Glutamatergic neuron (in vitro differentiated cells): ENCODE data around the gene BSND. TPM values are rescaled to one million over a fixed set of nuclear protein-coding genes. Genes with fewer than 3 reads are reported as not detected.

Source experiments
- DNase-seq: peaks from one replicate; pipeline ENCODE4 v3.0.0; 2022
- H3K27ac Mint-ChIP-seq: one replicate; pipeline ENCODE4 v1.8.0; 2020; ENCODE audit warnings: mild to moderate bottlenecking, mixed read lengths, inconsistent platforms; ENCODE audit not compliant: unreplicated experiment
- H3K27me3 Mint-ChIP-seq: one replicate; pipeline ENCODE4 v1.8.0; 2020; ENCODE audit warnings: mild to moderate bottlenecking, moderate library complexity, mixed read lengths, inconsistent platforms; ENCODE audit not compliant: unreplicated experiment
- H3K36me3 Mint-ChIP-seq: one replicate; pipeline ENCODE4 v1.8.0; 2020; ENCODE audit warnings: mild to moderate bottlenecking, mixed read lengths, inconsistent platforms; ENCODE audit not compliant: unreplicated experiment
- H3K4me1 Mint-ChIP-seq: one replicate; pipeline ENCODE4 v1.8.0; 2020; ENCODE audit warnings: mild to moderate bottlenecking, low read depth, mixed read lengths, inconsistent platforms; ENCODE audit not compliant: unreplicated experiment
- H3K4me3 Mint-ChIP-seq: one replicate; pipeline ENCODE4 v1.8.0; 2020; ENCODE audit warnings: mild to moderate bottlenecking, mixed read lengths, inconsistent platforms; ENCODE audit not compliant: unreplicated experiment
- H3K9me3 Mint-ChIP-seq: one replicate; pipeline ENCODE4 v1.8.0; 2020; ENCODE audit warnings: mild to moderate bottlenecking, moderate library complexity, mixed read lengths, inconsistent platforms; ENCODE audit not compliant: unreplicated experiment
- CTCF ChIP-seq: fragments of 200-600 bp; sonication (generic); IDR thresholded peaks from one replicate; pipeline ENCODE4 v1.5.0; 2021; ENCODE audit not compliant: partially characterized antibody, unreplicated experiment
- total RNA-seq: library from RNA; stranded (reverse); fragmentation: NEBNext Ultra II Directional; extraction: Animal tissue kit (Norgen Biotek cat#: 25700); gene quantifications from one replicate; pipeline ENCODE4 v1.2.1, GENCODE V29; 2021; ENCODE audit not compliant: unreplicated experiment

Gene BSND
- total RNA-seq, 1 donor from 2014 or later = not detected

- no peak overlapping the region for H3K27ac Mint-ChIP-seq
- no peaks in the 10 kb centered on the region for H3K4me1 Mint-ChIP-seq
- H3K4me3 Mint-ChIP-seq = no peak overlapping the region
- no peaks in the 10 kb centered on the region for H3K27me3 Mint-ChIP-seq
- no peak for DNase-seq
- TF ChIP-seq CTCF = no peak
- no peaks in the 10 kb centered on the region for H3K36me3 Mint-ChIP-seq
- no peaks in the 10 kb centered on the region for H3K9me3 Mint-ChIP-seq
Observed at GRCh38 chr1:55006931-55007330, 8.2 kb downstream of the BSND start.

DNA sequence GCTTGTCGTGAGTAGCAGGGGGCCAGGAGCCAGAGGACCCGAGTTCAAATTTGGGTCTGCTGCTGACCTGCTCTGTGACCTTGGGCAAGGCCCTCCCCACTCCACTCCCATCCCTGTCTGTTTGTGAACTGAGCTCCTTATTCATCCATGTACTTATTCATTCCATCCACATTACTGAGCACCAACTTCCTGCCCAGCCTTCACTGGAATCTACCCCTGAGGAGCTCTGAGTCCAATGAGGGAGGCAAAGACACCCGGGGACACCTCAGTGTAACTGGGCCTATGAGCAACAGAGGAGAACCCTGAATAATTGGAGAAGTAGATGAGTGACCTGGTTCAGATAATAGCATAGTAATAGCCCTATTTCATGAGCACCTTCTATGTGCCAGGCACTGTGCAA, 8.9 kb downstream of the BSND start:
- Mint-ChIP-seq H3K27me3 (no peaks in the 10 kb centered on the region), H3K36me3 (no peaks in the 10 kb centered on the region), H3K27ac (no peak overlapping the region), H3K4me1 (no peaks in the 10 kb centered on the region), H3K4me3 (no peak overlapping the region), H3K9me3 (no peaks in the 10 kb centered on the region)
- DNase-seq = no peak
- TF ChIP-seq CTCF = no peak

GRCh38 chr1:55010194-55010886, 11.6 kb downstream of the BSND start:
- Mint-ChIP-seq H3K4me1 (no peaks in the 10 kb centered on the region), H3K4me3 (no peak overlapping the region), H3K36me3 (no peaks in the 10 kb centered on the region), H3K27ac (no peak overlapping the region), H3K9me3 (no peaks in the 10 kb centered on the region), H3K27me3 (peaks cover 2% of the 10 kb centered on the region)
- TF ChIP-seq CTCF = no peak
- peak; percentile 3 for DNase-seq

- Mint-ChIP-seq H3K4me3 (no peak overlapping the region), H3K27ac (no peak overlapping the region), H3K9me3 (no peaks in the 10 kb centered on the region), H3K27me3 (peaks cover 2% of the 10 kb centered on the region), H3K36me3 (peaks cover under 1% of the 10 kb centered on the region), H3K4me1 (no peaks in the 10 kb centered on the region)
- no peak for TF ChIP-seq CTCF
- DNase-seq = peak; percentile 12
Observed at GRCh38 chr1:55010887-55011217, 12.1 kb downstream of the BSND start.

DNA sequence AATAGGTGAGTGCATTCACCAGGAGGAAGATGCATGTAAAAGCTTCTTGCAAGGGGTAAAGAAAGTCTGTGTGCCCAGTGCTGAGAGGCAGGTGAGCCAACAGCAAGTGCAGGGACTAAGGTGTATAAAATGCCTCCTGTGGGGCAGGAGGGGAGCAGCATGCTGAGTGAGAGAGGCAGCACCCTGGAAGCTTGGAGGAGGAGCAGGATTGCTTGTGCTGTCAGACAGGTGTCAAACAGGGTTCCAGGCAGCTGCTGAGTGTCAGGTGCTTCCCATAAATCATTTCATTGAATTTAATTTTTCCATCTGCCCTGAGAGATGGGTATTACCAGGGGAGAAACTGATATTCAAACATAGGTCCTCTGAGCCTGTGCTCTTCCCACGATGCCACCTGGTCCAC, 13.9 kb downstream of the BSND start:
- Mint-ChIP-seq H3K9me3 (no peaks in the 10 kb centered on the region), H3K27me3 (peaks cover 2% of the 10 kb centered on the region), H3K4me3 (no peak overlapping the region), H3K4me1 (no peaks in the 10 kb centered on the region), H3K36me3 (peaks cover 4% of the 10 kb centered on the region), H3K27ac (no peak overlapping the region)
- no peak for DNase-seq
- TF ChIP-seq CTCF = no peak
